ENCODE data around the gene PTX3. TPM values are rescaled to one million over a fixed set of nuclear protein-coding genes. Genes with fewer than 3 reads are reported as not detected.

The PTX3 gene
- total and polyA plus RNA-seq, 4 donors: 0.17 to 0.66 (median 0.28) TPM; not detected in 1

DNA sequence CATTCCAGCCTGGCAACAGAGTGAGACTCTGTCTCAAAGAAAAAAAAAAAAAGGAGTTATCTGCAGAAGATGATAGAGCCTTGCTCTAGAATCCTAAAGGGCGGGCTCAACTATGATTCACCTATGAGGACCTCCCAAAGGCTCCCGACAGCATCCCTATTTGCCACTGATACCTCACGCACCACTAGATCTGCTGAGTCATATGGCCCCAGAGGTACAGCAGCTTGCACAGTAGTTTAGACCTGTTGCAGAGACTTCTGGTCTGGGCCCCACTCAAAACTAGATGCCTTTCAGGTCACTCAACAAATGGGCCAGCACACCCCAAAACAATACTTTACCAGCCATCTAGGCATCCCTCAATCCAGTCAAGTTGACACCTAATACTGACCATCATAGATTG, 38.1 kb upstream of the PTX3 start:
- no peaks in the 10 kb centered on the region for H3K27me3 ChIP-seq (ENCODE audit: control insufficient read depth in 4 of 4, insufficient read depth in 4 of 4, low read length in 3 of 4)
- H3K27ac ChIP-seq (ENCODE audit: low read depth in 1 of 2, low read length in 2 of 2): no peak overlapping the region
- no peak overlapping the region for H3K4me3 ChIP-seq (ENCODE audit: low read depth in 1 of 3, low read length in 3 of 3)
- TF ChIP-seq FOXA1 (IDR thresholded peaks at IDR 0.05) (no peak), RXRA (IDR thresholded peaks at IDR 0.05) (no peak), ATF3 (IDR thresholded peaks at IDR 0.05) (no peak), HNF4G (IDR thresholded peaks at IDR 0.05) (no peak), HNF4A (conservative IDR thresholded peaks at IDR 0.05) (no peak), ZBTB33 (IDR thresholded peaks at IDR 0.05) (no peak), NR2F2 (IDR thresholded peaks at IDR 0.05) (no peak), FOXA2 (IDR thresholded peaks at IDR 0.05) (no peak), GABPA (IDR thresholded peaks at IDR 0.05 in 1 of 2, conservative IDR thresholded peaks at IDR 0.05 in 1 of 2) (no peak), EGR1 (IDR thresholded peaks at IDR 0.05; ENCODE audit: low read depth in 2 of 2) (no peak), MAX (IDR thresholded peaks at IDR 0.05) (no peak), CTCF (IDR thresholded peaks at IDR 0.05; ENCODE audit: low read depth, low read length, missing input control) (no peak), RAD21 (IDR thresholded peaks at IDR 0.05) (no peak), TAF1 (conservative IDR thresholded peaks at IDR 0.05) (no peak)
- no peak overlapping the region for H3K9ac ChIP-seq (ENCODE audit: low read depth in 1 of 2, low read length in 2 of 2)
- 93% methylated on average over 3 of the region's 3 CpGs for WGBS
- H3K36me3 ChIP-seq (ENCODE audit: control insufficient read depth in 4 of 4, insufficient read depth in 3 of 4, low read depth in 1 of 4, low read length in 3 of 4): no peaks in the 10 kb centered on the region
- DNase-seq (ENCODE audit: low spot score): no peak
- H3K9me3 ChIP-seq (ENCODE audit: control insufficient read depth in 4 of 4, low read length in 3 of 4): no peaks in the 10 kb centered on the region
- H3K4me1 ChIP-seq (ENCODE audit: control insufficient read depth in 4 of 4, insufficient read depth in 4 of 4, low read length in 3 of 4): no peaks in the 10 kb centered on the region

DNA sequence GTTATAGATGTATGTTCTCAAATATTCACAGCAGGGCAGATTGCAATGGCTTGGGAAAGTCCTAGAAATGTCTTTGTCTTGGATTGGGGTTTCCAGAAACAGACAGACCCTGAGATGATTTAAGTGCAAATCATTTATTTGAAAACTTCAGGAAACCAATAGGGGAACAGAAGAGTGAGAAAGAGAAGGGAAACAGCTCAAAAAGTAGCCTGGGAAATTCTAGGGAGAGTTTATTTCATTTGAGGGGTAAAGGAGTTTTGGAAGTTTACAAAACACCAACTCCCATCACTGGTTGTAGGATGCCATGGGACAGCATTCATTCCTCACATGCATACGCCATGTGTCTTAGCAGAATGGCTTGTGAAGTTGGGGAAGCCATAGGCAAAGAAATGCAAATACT, 32.3 kb upstream of the PTX3 start:
- Histone ChIP-seq H3K4me1 (ENCODE audit: control insufficient read depth in 4 of 4, insufficient read depth in 4 of 4, low read length in 3 of 4) (no peaks in the 10 kb centered on the region), H3K27ac (ENCODE audit: low read depth in 1 of 2, low read length in 2 of 2) (no peak overlapping the region), H3K9ac (ENCODE audit: low read depth in 1 of 2, low read length in 2 of 2) (no peak overlapping the region), H3K36me3 (ENCODE audit: control insufficient read depth in 4 of 4, insufficient read depth in 3 of 4, low read depth in 1 of 4, low read length in 3 of 4) (no peaks in the 10 kb centered on the region), H3K27me3 (ENCODE audit: control insufficient read depth in 4 of 4, insufficient read depth in 4 of 4, low read length in 3 of 4) (no peaks in the 10 kb centered on the region), H3K9me3 (ENCODE audit: control insufficient read depth in 4 of 4, low read length in 3 of 4) (no peaks in the 10 kb centered on the region), H3K4me3 (ENCODE audit: low read depth in 1 of 3, low read length in 3 of 3) (no peak overlapping the region)
- 53% methylated on average over 1 of the region's 1 CpG for WGBS
- DNase-seq (ENCODE audit: low spot score): no peak
- TF ChIP-seq CTCF (IDR thresholded peaks at IDR 0.05; ENCODE audit: low read depth, low read length, missing input control): no peak
- no peak for TF ChIP-seq HNF4A (conservative IDR thresholded peaks at IDR 0.05)
- TF ChIP-seq GABPA (IDR thresholded peaks at IDR 0.05 in 1 of 2, conservative IDR thresholded peaks at IDR 0.05 in 1 of 2): no peak
- no peak for TF ChIP-seq YY1 (IDR thresholded peaks at IDR 0.05)
- TF ChIP-seq, protein P1, sequence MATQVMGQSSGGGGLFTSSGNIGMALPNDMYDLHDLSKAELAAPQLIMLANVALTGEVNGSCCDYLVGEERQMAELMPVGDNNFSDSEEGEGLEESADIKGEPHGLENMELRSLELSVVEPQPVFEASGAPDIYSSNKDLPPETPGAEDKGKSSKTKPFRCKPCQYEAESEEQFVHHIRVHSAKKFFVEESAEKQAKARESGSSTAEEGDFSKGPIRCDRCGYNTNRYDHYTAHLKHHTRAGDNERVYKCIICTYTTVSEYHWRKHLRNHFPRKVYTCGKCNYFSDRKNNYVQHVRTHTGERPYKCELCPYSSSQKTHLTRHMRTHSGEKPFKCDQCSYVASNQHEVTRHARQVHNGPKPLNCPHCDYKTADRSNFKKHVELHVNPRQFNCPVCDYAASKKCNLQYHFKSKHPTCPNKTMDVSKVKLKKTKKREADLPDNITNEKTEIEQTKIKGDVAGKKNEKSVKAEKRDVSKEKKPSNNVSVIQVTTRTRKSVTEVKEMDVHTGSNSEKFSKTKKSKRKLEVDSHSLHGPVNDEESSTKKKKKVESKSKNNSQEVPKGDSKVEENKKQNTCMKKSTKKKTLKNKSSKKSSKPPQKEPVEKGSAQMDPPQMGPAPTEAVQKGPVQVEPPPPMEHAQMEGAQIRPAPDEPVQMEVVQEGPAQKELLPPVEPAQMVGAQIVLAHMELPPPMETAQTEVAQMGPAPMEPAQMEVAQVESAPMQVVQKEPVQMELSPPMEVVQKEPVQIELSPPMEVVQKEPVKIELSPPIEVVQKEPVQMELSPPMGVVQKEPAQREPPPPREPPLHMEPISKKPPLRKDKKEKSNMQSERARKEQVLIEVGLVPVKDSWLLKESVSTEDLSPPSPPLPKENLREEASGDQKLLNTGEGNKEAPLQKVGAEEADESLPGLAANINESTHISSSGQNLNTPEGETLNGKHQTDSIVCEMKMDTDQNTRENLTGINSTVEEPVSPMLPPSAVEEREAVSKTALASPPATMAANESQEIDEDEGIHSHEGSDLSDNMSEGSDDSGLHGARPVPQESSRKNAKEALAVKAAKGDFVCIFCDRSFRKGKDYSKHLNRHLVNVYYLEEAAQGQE (IDR thresholded peaks at IDR 0.05): no peak
- no peak for TF ChIP-seq ATF3 (IDR thresholded peaks at IDR 0.05)
- no peak for TF ChIP-seq SP1 (IDR thresholded peaks at IDR 0.05)
- TF ChIP-seq JUND (IDR thresholded peaks at IDR 0.05): no peak
- no peak for TF ChIP-seq RXRA (IDR thresholded peaks at IDR 0.05)
- no peak for TF ChIP-seq MAX (IDR thresholded peaks at IDR 0.05)
- no peak for TF ChIP-seq ZBTB33 (IDR thresholded peaks at IDR 0.05)
- no peak for TF ChIP-seq RAD21 (IDR thresholded peaks at IDR 0.05)
- TF ChIP-seq FOXA1 (IDR thresholded peaks at IDR 0.05): no peak
- TF ChIP-seq NR2F2 (IDR thresholded peaks at IDR 0.05): no peak
- TF ChIP-seq TAF1 (conservative IDR thresholded peaks at IDR 0.05): no peak
- TF ChIP-seq HNF4G (IDR thresholded peaks at IDR 0.05): no peak
- TF ChIP-seq FOXA2 (IDR thresholded peaks at IDR 0.05): no peak
- no peak for TF ChIP-seq EGR1 (IDR thresholded peaks at IDR 0.05; ENCODE audit: low read depth in 2 of 2)
